Esophagus (tissue), 2 donors: ENCODE results near the gene MYH11. TPM values are rescaled to one million over a fixed set of nuclear protein-coding genes. Genes with fewer than 3 reads are reported as not detected.
"Not testable (repeated sequence)": the region's sequence is repeated elsewhere in the genome, so short reads cannot be mapped to it uniquely, and the experiment has no call there.

Experiments
- H3K27ac ChIP-seq, 2 donors: one replicate each; pipeline ENCODE4 v1.5.1; 2013; ENCODE audit warnings: low read depth in 2 of 2, mild to moderate bottlenecking in 2 of 2, inconsistent platforms in 1 of 2, low read length in 1 of 2, moderate library complexity in 1 of 2
- H3K27me3 ChIP-seq, 2 donors: one replicate each; pipeline ENCODE4 v1.6.1; 2013; ENCODE audit warnings: low read length in 2 of 2, control low read depth in 1 of 2, mild to moderate bottlenecking in 1 of 2; ENCODE audit not compliant: insufficient read depth in 2 of 2, control insufficient read depth in 1 of 2
- H3K36me3 ChIP-seq, 2 donors: one replicate each; pipeline ENCODE4 v1.6.1; 2013; ENCODE audit warnings: low read length in 1 of 2; ENCODE audit not compliant: control insufficient read depth in 2 of 2, insufficient read depth in 2 of 2
- H3K4me1 ChIP-seq, 2 donors: one replicate each; pipeline ENCODE4 v1.6.1; 2013; ENCODE audit warnings: low read length in 1 of 2; ENCODE audit not compliant: control insufficient read depth in 2 of 2, insufficient read depth in 2 of 2
- H3K4me3 ChIP-seq, 2 donors: one replicate each; pipeline ENCODE4 v1.5.1; 2013; ENCODE audit warnings: low read length in 2 of 2, mild to moderate bottlenecking in 2 of 2, low read depth in 1 of 2, moderate library complexity in 1 of 2
- H3K9me3 ChIP-seq, 2 donors: one replicate each; pipeline ENCODE4 v1.6.1; 2013; ENCODE audit warnings: mild to moderate bottlenecking in 2 of 2, low read depth in 1 of 2, low read length in 1 of 2, moderate library complexity in 1 of 2; ENCODE audit not compliant: control insufficient read depth in 2 of 2, insufficient read depth in 1 of 2
- WGBS, 2 donors: extraction: QIAGEN DNeasy Blood & Tissue Kit; methylation state at CpG; one replicate each; pipeline ENCODE4 v1.1.7; 2013; 5-methylcytosine and 5-hydroxymethylcytosine counted together
- polyA plus RNA-seq, 2 donors: library from polyadenylated mRNA; stranded (reverse); fragments of 200-250 nt; gene quantifications; one replicate each; pipeline ENCODE4 v1.2.3, GENCODE V29; 2013
- donor health status: healthy with polysubstance abuse.
- donor health status: Bipolar disorder and iron deficiency.

MYH11 gene
- polyA plus RNA-seq, 2 donors: 120 to 421 TPM

GRCh38 chr16:15691046-15691445 is 165.8 kb downstream of the MYH11 start:
- peaks cover 23 to 38% of the 10 kb centered on the region in 2 donors for H3K36me3 ChIP-seq

GRCh38 chr16:15690296-15690695 is 166.5 kb downstream of the MYH11 start:
- peaks cover 0 to 4% of the 10 kb centered on the region in 2 donors for H3K4me1 ChIP-seq
- peaks cover 23 to 42% of the 10 kb centered on the region in 2 donors for H3K36me3 ChIP-seq
- H3K27me3 ChIP-seq: no peaks in the 10 kb centered on the region
- WGBS, 2 donors: 61 to 68% methylated on average over 3 of the region's 3 CpGs
- H3K4me3 ChIP-seq: no peak overlapping the region
- H3K9me3 ChIP-seq: no peaks in the 10 kb centered on the region
- H3K27ac ChIP-seq: no peak overlapping the region

More at GRCh38 chr16:15691046-15691445, 165.8 kb downstream of the MYH11 start:
- peaks cover 0 to 4% of the 10 kb centered on the region in 2 donors for H3K4me1 ChIP-seq
- H3K27ac ChIP-seq: no peak overlapping the region
- no peaks in the 10 kb centered on the region for H3K9me3 ChIP-seq
- no peaks in the 10 kb centered on the region for H3K27me3 ChIP-seq
- H3K4me3 ChIP-seq: no peak overlapping the region
- WGBS, 2 donors: 91 to 92% methylated on average over 10 of the region's 10 CpGs

GRCh38 chr16:15689290-15689689 is 167.5 kb downstream of the MYH11 start:
- H3K27ac ChIP-seq: no peak overlapping the region
- no peaks in the 10 kb centered on the region for H3K27me3 ChIP-seq
- H3K36me3 ChIP-seq: peaks cover 20 to 39% of the 10 kb centered on the region in 2 donors
- H3K9me3 ChIP-seq: no peaks in the 10 kb centered on the region
- H3K4me3 ChIP-seq: no peak overlapping the region
- H3K4me1 ChIP-seq: peaks cover 0 to 4% of the 10 kb centered on the region in 2 donors
- WGBS, 2 donors: 97 to 99% methylated on average over 3 of the region's 3 CpGs

- Histone ChIP-seq H3K4me1 (peaks cover 0 to 2% of the 10 kb centered on the region in 2 donors), H3K27me3 (no peaks in the 10 kb centered on the region), H3K27ac (no peak overlapping the region), H3K9me3 (no peaks in the 10 kb centered on the region), H3K4me3 (no peak overlapping the region), H3K36me3 (peaks cover 16 to 26% of the 10 kb centered on the region in 2 donors)
- WGBS, 2 donors: 95 to 98% methylated on average over 2 of the region's 2 CpGs
These were observed 170.5 kb downstream of the MYH11 start for GRCh38 chr16:15686287-15686686.

GRCh38 chr16:15682105-15682570 is 174.7 kb downstream of the MYH11 start:
- Histone ChIP-seq H3K36me3 (peaks cover 8 to 29% of the 10 kb centered on the region in 2 donors), H3K4me1 (no peaks in the 10 kb centered on the region), H3K27me3 (no peaks in the 10 kb centered on the region), H3K9me3 (no peaks in the 10 kb centered on the region), H3K27ac (no peak overlapping the region), H3K4me3 (no peak overlapping the region)
- 52 to 60% methylated on average over 7 of the region's 7 CpGs for WGBS, 2 donors

DNA sequence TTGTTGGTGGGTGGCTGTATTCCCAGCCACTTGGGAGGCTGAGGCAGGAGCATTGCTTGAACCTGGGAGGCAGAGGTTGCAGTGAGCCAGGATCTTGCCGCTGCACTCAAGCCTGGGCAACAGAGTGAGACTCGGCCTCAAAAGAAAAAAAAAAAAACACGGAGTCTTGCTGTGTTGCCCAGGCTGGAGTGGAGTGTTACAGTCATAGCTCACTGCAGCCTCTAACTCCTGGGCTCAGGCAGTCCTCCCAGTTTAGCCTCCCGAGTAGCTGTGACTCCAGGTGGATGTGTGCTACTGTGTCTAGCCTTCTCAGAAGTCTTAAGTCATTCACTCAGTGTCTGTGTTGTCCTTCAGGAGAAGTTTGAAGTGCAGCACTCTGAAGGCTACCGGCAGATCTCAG is 179.4 kb downstream of the MYH11 start:
- 93 to 94% methylated on average over 5 of the region's 5 CpGs for WGBS, 2 donors
- peaks cover 0 to 4% of the 10 kb centered on the region in 2 donors for H3K4me1 ChIP-seq
- H3K36me3 ChIP-seq: peaks cover 8 to 15% of the 10 kb centered on the region in 2 donors
- H3K9me3 ChIP-seq: no peaks in the 10 kb centered on the region
- no peaks in the 10 kb centered on the region for H3K27me3 ChIP-seq
- H3K27ac ChIP-seq: no peak overlapping the region
- no peak overlapping the region for H3K4me3 ChIP-seq

DNA sequence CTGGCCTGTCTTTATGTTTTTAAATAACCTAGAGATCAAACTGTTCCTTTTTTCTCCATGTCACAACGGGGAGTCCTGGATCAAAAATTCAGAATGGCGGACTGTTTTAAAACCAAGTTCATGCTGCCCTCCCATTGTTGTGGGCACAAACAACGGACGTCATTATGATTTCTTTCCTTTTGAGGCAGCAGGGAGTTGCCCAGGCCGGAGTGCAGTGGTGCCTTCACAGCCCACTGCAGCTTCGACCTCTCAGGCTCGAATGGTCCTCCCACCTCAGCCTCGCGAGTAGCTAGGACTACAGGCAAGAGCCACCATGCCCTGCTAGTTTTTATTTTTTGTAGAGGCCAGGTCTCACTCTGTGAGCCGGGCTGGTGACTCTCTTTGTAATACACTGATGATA is 180.3 kb downstream of the MYH11 start:
- no peak overlapping the region for H3K27ac ChIP-seq
- no peaks in the 10 kb centered on the region for H3K9me3 ChIP-seq
- no peak overlapping the region for H3K4me3 ChIP-seq
- H3K27me3 ChIP-seq: no peaks in the 10 kb centered on the region
- WGBS, 2 donors: 81 to 83% methylated on average over 10 of the region's 10 CpGs
- peaks cover 8 to 15% of the 10 kb centered on the region in 2 donors for H3K36me3 ChIP-seq
- peaks cover 0 to 4% of the 10 kb centered on the region in 2 donors for H3K4me1 ChIP-seq

GRCh38 chr16:15674571-15674970 is 182.3 kb downstream of the MYH11 start:
- Histone ChIP-seq H3K27ac (no peak overlapping the region), H3K4me1 (peaks cover 0 to 4% of the 10 kb centered on the region in 2 donors), H3K9me3 (no peaks in the 10 kb centered on the region), H3K27me3 (no peaks in the 10 kb centered on the region), H3K36me3 (peaks cover 8 to 12% of the 10 kb centered on the region in 2 donors), H3K4me3 (no peak overlapping the region)
- 96 to 97% methylated on average over 7 of the region's 7 CpGs for WGBS, 2 donors

GRCh38 chr16:15672514-15673167 is 184.2 kb downstream of the MYH11 start:
- Histone ChIP-seq H3K4me1 (peaks cover 0 to 4% of the 10 kb centered on the region in 2 donors), H3K27ac (peak overlapping the region; percentile 83 to 93), H3K4me3 (no peak overlapping the region), H3K27me3 (no peaks in the 10 kb centered on the region), H3K36me3 (peaks cover 1 to 4% of the 10 kb centered on the region in 2 donors), H3K9me3 (no peaks in the 10 kb centered on the region)
- 11 to 33% methylated on average over 20 of the region's 20 CpGs for WGBS, 2 donors

GRCh38 chr16:15672127-15672513 is 184.7 kb downstream of the MYH11 start:
- not testable (repeated sequence) for H3K9me3 ChIP-seq, H3K36me3 ChIP-seq, H3K4me3 ChIP-seq, H3K27me3 ChIP-seq, H3K4me1 ChIP-seq
- 85 to 87% methylated on average over 10 of the region's 10 CpGs for WGBS, 2 donors
- H3K27ac ChIP-seq: peak overlapping the region; percentile 83 to 89
